Panc1 (cell line): Measurements from ENCODE around the gene SUFU. TPM values are rescaled to one million over a fixed set of nuclear protein-coding genes. Genes with fewer than 3 reads are reported as not detected.

Experiments used
- ATAC-seq: fragments of 200-7000 bp; cut with Tn5 transposase; 2 replicates; pipeline ENCODE4 v1.9.1; 2020; ENCODE audit warnings: mild to moderate bottlenecking, moderate library complexity
- BruUV-seq: library from RNA; stranded (reverse); fragments of 400-500 nt; replicated peaks from 2 replicates; lab custom pipeline; 2021; lab: Mats Ljungman, UMichigan
- CTCF ChIA-PET: fragments of 300-600 bp; sonication (Branson Sonifier 250); formaldehyde crosslinking; loops from one replicate; lab custom pipeline; 2022; ENCODE audit warnings: antibody characterized with exemption; lab: Charles Lee
- POLR2A ChIA-PET: fragments of 300-600 bp; sonication (Branson Sonifier 250); formaldehyde crosslinking; loops from one replicate; lab custom pipeline; 2022; ENCODE audit warnings: antibody characterized with exemption; lab: Charles Lee
- DNase-seq: peaks from one replicate; pipeline ENCODE4 v3.0.0-alpha.2; 2010; ENCODE audit warnings: low read depth, low spot score
- H3K27ac ChIP-seq: 2 replicates; pipeline ENCODE4 v1.5.1; 2011; ENCODE audit warnings: mild to moderate bottlenecking, low read length, inconsistent platforms
- H3K27me3 ChIP-seq: fragments of 200-500 bp; sonication (Bioruptor generic); 2 replicates; pipeline ENCODE4 v1.6.0; 2014; ENCODE audit warnings: low read length, inconsistent platforms; ENCODE audit not compliant: control insufficient read depth, insufficient read depth
- H3K36me3 ChIP-seq: fragments of 200-500 bp; sonication (Bioruptor generic); 2 replicates; pipeline ENCODE4 v1.5.1; 2014; ENCODE audit warnings: inconsistent platforms, mild to moderate bottlenecking, low read length, moderate library complexity; ENCODE audit not compliant: control insufficient read depth, insufficient read depth
- H3K4me1 ChIP-seq: 2 replicates; pipeline ENCODE4 v1.5.1; 2011; ENCODE audit warnings: inconsistent platforms, mild to moderate bottlenecking, low read length, moderate library complexity; ENCODE audit not compliant: control insufficient read depth, insufficient read depth
- H3K4me3 ChIP-seq, 2 experiments: 2 replicates each; pipeline ENCODE4 v1.5.1; 2011 to 2012; ENCODE audit warnings: low read depth in 2 of 2, low read length in 2 of 2, mild to moderate bottlenecking in 2 of 2, inconsistent platforms in 1 of 2, moderate library complexity in 1 of 2
- H3K9me3 ChIP-seq: fragments of 200-500 bp; sonication (Bioruptor generic); 2 replicates; pipeline ENCODE4 v1.5.1; 2014; ENCODE audit warnings: low read depth, mild to moderate bottlenecking, inconsistent platforms, low read length, moderate library complexity; ENCODE audit not compliant: control insufficient read depth, insufficient read depth
- POLR2AphosphoS5 ChIP-seq: IDR thresholded peaks from 2 replicates; pipeline ENCODE4 v1.6.1; 2012; ENCODE audit warnings: mild to moderate bottlenecking, low read depth, low read length, moderate library complexity
- SIN3A ChIP-seq: IDR thresholded peaks from 2 replicates; pipeline ENCODE4 v1.6.1; 2012; ENCODE audit warnings: low read depth, mild to moderate bottlenecking, low read length, moderate library complexity, borderline replicate concordance; ENCODE audit not compliant: insufficient read depth
- TCF7L2 ChIP-seq: IDR thresholded peaks from 2 replicates; pipeline ENCODE4 v1.6.1; 2011; ENCODE audit warnings: mild to moderate bottlenecking, low read depth, low read length, inconsistent platforms
- in situ Hi-C: cut with HindIII; loops from 2 replicates; pipeline ENCODE4 v1.10.0; 2016; ENCODE audit warnings: low sequenced_read_pairs, low pct_unique_long_range_greater_than_20kb
- intact Hi-C: fragments of 100-400 bp; cut with micrococcal nuclease; formaldehyde crosslinking; loops from one replicate; pipeline ENCODE4 v1.10.0; 2022; ENCODE audit not compliant: unreplicated experiment
- total RNA-seq: library from RNA; stranded (reverse); gene quantifications from one replicate; pipeline ENCODE4 v1.2.1, GENCODE V29; 2021; ENCODE audit not compliant: unreplicated experiment
- TF ChIP-seq, protein P1 (sequence below): fragments of 450-650 bp; IDR thresholded peaks from 2 replicates; pipeline ENCODE4 v1.5.1; 2017; ENCODE audit warnings: mild to moderate bottlenecking
- TF ChIP-seq, protein P2 (sequence below), 2 experiments: IDR thresholded peaks; 2 replicates each; pipeline ENCODE4 v1.6.1; 2011 to 2012; ENCODE audit warnings: low read depth in 2 of 2, control low read depth in 1 of 2, low read length in 1 of 2, mild to moderate bottlenecking in 1 of 2, moderate library complexity in 1 of 2; ENCODE audit not compliant: insufficient read depth in 1 of 2

Gene SUFU
- total RNA-seq, 1 experiment from 2014 or later, result 9.5 TPM

DNA sequence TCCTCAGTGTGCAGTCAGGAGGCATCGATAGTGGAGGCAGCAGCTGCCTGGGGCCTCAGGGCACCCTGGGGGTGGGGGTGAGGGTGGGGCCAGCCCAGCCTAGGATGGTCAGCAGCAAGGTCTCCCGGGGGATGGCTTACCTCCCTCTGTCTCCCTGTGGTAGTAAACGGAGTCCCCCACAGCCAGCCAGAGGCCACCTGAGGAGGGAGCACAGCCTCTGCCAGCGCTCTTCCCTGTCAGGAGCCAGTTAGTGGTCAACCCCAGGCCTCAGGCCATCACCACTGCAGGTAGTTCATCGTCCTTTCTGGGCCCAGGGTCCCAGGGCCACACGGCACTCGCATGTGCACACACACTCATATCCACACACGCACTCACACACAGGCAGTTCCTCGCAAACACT lies 23.4 kb upstream of the SUFU start:
- CTCF ChIA-PET, result interaction anchor here (2.1 kb wide), 1 partner anchor 103 kb away, joined by 11 read pairs; no protein-coding TSS in a partner anchor
- BruUV-seq, result no TSS peak
- POLR2A ChIA-PET, result no interaction called here
- H3K9me3 ChIP-seq, result no peaks in the 10 kb centered on the region
- TF ChIP-seq SIN3A, result no peak
- TF ChIP-seq, protein P1, sequence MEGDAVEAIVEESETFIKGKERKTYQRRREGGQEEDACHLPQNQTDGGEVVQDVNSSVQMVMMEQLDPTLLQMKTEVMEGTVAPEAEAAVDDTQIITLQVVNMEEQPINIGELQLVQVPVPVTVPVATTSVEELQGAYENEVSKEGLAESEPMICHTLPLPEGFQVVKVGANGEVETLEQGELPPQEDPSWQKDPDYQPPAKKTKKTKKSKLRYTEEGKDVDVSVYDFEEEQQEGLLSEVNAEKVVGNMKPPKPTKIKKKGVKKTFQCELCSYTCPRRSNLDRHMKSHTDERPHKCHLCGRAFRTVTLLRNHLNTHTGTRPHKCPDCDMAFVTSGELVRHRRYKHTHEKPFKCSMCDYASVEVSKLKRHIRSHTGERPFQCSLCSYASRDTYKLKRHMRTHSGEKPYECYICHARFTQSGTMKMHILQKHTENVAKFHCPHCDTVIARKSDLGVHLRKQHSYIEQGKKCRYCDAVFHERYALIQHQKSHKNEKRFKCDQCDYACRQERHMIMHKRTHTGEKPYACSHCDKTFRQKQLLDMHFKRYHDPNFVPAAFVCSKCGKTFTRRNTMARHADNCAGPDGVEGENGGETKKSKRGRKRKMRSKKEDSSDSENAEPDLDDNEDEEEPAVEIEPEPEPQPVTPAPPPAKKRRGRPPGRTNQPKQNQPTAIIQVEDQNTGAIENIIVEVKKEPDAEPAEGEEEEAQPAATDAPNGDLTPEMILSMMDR, result no peak
- no peak for TF ChIP-seq POLR2AphosphoS5
- no peak for TF ChIP-seq TCF7L2
- H3K4me3 ChIP-seq, result no peak overlapping the region
- no peaks in the 10 kb centered on the region for H3K4me1 ChIP-seq
- H3K27ac ChIP-seq, result no peak overlapping the region
- H3K36me3 ChIP-seq, result peaks cover 17% of the 10 kb centered on the region; the same call in 1 of the 2 replicates
- DNase-seq, result no peak
- H3K27me3 ChIP-seq, result no peaks in the 10 kb centered on the region
- intact Hi-C loops, result no loop called here
- in situ Hi-C loops, result no loop called here
- ATAC-seq, result no peak

DNA sequence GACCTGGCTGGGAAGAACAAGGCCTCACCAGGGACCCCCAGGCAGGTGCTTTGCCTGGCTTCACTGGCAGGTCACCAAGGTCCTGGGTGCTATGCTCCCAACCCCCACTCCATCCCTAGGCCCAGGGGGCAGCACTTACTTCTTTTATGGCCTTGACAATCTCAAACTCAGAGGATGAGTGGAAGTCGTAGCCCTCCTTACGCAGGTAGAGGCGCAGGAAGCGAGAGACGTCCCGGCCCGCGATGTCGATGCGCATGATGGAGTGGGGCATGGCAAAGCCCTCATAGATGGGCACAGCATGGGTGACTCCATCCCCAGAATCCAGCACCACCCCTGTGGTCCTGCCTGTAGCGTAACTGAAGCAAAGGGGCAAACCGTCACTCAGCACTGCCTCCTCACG lies 19.8 kb upstream of the SUFU start:
- H3K27me3 ChIP-seq, result no peaks in the 10 kb centered on the region
- intact Hi-C loops, result no loop called here
- ATAC-seq, result no peak
- TF ChIP-seq SIN3A (no peak), TCF7L2 (no peak), POLR2AphosphoS5 (no peak)
- TF ChIP-seq, protein P2, sequence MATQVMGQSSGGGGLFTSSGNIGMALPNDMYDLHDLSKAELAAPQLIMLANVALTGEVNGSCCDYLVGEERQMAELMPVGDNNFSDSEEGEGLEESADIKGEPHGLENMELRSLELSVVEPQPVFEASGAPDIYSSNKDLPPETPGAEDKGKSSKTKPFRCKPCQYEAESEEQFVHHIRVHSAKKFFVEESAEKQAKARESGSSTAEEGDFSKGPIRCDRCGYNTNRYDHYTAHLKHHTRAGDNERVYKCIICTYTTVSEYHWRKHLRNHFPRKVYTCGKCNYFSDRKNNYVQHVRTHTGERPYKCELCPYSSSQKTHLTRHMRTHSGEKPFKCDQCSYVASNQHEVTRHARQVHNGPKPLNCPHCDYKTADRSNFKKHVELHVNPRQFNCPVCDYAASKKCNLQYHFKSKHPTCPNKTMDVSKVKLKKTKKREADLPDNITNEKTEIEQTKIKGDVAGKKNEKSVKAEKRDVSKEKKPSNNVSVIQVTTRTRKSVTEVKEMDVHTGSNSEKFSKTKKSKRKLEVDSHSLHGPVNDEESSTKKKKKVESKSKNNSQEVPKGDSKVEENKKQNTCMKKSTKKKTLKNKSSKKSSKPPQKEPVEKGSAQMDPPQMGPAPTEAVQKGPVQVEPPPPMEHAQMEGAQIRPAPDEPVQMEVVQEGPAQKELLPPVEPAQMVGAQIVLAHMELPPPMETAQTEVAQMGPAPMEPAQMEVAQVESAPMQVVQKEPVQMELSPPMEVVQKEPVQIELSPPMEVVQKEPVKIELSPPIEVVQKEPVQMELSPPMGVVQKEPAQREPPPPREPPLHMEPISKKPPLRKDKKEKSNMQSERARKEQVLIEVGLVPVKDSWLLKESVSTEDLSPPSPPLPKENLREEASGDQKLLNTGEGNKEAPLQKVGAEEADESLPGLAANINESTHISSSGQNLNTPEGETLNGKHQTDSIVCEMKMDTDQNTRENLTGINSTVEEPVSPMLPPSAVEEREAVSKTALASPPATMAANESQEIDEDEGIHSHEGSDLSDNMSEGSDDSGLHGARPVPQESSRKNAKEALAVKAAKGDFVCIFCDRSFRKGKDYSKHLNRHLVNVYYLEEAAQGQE (IDR thresholded peaks at IDR 0.05; ENCODE audit: insufficient read depth in 1 of 2, low read depth in 2 of 2, low read length in 1 of 2), result no peak
- TF ChIP-seq, protein P1, result no peak
- H3K4me3 ChIP-seq, result no peak overlapping the region
- no peaks in the 10 kb centered on the region for H3K4me1 ChIP-seq
- no peak for DNase-seq
- in situ Hi-C loops, result no loop called here
- H3K36me3 ChIP-seq, result peaks cover 36% of the 10 kb centered on the region; the same call in 1 of the 2 replicates
- no peak overlapping the region for H3K27ac ChIP-seq
- POLR2A ChIA-PET, result no interaction called here
- CTCF ChIA-PET, result no interaction called here
- no peaks in the 10 kb centered on the region for H3K9me3 ChIP-seq
- BruUV-seq, result no TSS peak
